HG03558 (cell line): ENCODE results near the gene RNF2.
"Not testable (repeated sequence)": the region's sequence is repeated elsewhere in the genome, so short reads cannot be mapped to it uniquely, and the experiment has no call there.

Source experiments
- ATAC-seq: cut with Tn5 transposase; IDR thresholded peaks from one replicate; pipeline ENCODE4 v1.9.1; 2021; ENCODE audit warnings: moderate number of reproducible peaks; ENCODE audit not compliant: unreplicated experiment; ENCODE audit errors: extremely low read depth

RNF2 gene

DNA sequence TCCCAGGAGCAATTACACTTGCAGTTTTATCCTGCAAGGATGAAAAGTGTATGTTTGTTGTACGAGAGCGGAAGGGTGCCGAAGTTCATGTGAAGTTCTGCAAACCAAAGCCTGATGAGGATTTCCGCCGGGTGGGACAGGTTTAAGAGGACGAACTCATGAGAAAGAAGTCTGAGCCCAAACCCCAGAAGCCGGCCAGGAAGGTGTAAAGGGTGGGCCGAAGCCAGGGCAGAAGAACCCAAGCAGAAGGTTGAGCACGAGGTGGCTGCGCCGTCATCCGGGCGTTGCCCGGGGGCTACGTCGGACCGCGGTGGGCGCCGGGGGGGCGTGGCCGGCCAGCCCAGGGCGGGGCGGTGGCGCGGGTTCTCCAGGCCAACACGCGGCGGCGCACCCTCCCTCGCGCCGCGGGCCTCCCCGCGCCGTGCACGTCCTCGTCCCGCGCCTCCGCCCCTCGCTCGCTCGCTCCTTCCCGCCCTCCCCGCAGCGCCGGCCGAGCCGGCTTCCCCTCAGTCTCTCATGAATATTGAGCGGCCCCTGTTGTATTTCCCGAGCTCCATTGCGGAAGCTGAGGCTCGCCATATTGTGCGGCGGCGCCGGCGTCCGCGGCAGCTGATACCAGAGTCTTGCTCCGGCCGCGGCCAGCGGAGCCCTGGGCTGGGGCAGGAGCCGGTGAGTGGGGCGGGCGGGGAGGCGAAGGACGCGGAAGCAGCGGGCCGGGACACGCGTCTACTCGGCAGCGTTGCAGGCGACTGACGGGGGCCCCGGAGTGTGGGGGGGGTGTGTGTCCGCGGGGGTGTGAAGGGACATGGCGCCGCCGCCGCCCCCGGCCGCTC lies at the start of gene RNF2:
Gene RNF2, plus strand, starts transcription at position 578 of the 833 bp plus-strand sequence. CDS start 41,996 bp downstream, outside the sequence.
- peak; percentile 49 for ATAC-seq

DNA sequence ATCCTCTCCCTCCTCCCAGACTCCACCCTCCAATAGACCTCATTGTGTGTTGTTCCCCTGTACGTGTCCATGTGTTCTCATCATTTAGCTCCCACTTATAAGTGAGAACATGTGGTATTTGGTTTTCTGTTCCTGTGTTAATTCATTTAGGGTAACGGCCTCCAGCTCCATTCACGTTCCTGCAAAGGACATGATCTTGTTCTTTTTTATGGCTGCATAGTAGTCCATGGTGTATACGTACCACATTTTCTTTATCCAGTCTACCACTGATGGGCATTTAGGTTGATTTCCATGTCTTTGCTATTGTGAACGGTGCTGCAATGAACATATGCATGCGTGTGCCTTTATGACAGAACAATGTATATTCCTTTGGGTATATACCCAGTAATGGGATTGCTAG lies 45.4 kb upstream of the RNF2 start:
- ATAC-seq = not testable (repeated sequence)

DNA sequence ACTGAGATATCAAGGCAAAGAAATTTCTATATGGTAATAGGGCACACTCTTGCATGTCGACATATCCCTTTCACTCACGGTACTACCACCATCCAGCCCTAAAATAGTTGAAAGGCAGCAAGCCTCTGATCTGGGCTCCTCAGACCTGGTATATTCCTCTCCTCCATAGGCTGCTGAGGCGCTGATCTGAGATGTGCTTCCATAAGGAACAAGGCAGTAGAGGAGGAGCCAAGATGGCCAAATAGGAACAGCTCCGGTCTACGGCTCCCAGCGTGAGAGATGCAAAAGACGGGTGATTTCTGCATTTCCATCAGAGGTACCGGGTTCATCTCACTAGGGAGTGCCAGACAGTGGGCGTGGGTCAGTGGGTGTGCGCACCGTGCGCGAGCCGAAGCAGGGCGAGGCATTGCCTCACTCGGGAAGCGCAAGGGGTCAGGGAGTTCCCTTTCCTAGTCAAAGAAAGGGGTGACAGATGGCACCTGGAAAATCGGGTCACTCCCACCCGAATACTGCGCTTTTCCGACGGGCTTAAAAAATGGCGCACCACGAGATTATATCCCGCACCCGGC lies 44.0 kb upstream of the RNF2 start:
- not testable (repeated sequence) for ATAC-seq

- no peak for ATAC-seq
Observed at GRCh38 chr1:185008838-185009237, 36.5 kb upstream of the RNF2 start.

- ATAC-seq = no peak
Observed at GRCh38 chr1:185010361-185010760, 35.0 kb upstream of the RNF2 start.

DNA sequence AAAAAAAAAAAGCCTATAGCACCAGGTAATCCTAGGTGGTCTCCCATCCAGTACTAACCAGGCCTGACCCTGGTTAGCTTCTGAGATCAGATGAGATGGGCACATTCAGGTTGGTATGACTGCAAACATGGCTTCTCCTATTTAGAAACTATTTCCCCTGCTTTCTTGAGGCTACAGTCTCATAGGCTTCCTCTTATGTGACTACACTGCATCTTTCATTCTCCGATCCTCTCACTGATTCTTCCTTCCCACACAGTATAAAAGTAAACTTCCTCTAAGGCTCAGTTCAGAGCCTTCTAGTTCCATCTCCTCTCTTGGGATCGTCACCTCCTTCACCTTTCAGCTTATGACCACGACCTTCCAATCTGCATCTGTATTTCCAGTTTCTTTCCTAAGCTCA lies 30.4 kb upstream of the RNF2 start:
- no peak for ATAC-seq

- no peak for ATAC-seq
Observed at GRCh38 chr1:185015631-185016030, 29.7 kb upstream of the RNF2 start.

GRCh38 chr1:185016880-185017279 lies 28.5 kb upstream of the RNF2 start:
- no peak for ATAC-seq

GRCh38 chr1:185017338-185017737 lies 28.0 kb upstream of the RNF2 start:
- ATAC-seq = no peak

DNA sequence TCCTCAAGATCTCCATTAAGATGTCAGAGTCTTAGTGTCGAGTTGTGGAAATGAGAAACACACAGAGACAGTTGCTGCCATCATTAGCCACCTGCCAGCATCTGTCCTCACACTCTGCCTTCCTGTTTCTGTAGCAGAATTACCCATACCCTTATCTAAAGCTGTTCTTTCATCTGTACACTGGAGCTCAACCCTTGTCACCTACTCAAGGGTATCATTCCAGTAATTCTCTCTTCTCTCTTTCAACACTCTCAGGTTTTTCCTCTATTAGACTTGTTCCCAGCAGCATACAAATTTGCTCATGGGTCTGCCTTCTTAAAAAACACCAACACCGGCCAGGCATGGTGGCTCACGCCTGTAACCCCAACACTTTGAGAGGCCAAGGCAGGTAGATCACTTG lies 27.4 kb upstream of the RNF2 start:
- no peak for ATAC-seq

DNA sequence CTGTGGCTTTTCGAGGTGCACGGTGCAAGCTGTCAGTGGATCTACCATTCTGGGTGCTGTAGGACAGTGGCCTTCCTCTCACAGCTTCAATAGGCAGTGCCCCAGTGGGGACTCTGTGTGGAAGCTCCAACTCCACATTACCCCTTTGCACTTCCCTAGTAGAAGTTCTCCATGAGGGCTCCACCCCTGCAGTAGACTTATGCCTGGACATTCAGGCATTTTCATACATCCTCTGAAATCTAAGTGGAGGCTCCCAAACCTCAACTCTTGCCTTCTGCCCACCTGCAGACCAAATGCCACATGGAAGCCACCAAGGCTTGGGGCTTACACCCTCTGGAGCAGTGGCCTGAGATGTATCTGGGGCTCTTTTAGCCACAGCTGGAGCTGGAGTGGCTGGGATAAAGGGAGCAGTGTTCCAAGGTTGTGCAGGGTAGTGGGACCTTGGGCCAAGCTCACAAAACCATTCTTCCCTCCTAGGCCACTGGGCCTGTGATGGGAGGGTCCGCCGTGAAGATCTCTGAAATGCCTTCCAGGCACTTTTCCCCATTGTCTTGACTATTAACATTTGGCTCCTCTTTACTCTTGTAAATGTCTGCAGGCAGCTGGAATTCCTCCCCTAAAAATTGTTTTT lies 18.0 kb upstream of the RNF2 start:
- no peak for ATAC-seq

DNA sequence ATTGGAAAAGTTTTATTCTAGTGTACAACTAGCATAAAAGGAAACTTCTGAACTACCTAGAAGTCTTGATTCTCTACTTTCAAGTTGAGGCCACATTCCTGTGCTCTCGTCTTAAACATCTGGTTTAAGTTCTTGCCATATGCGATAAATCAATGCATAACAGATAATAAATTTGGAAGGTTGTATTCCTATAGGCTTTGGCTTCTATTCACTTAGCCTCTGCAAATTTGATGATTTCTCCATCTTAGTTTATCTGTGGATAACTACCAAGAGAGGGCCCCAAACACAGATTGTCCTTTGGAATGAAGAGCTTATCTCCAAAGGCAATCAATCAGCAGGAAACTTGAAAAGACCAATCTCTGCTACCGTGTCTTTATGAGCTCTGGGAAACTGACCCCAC lies 11.7 kb upstream of the RNF2 start:
- ATAC-seq = no peak

- ATAC-seq = no peak
Observed at GRCh38 chr1:185035258-185035657, 10.1 kb upstream of the RNF2 start.

GRCh38 chr1:185038813-185039376 lies 6.5 kb upstream of the RNF2 start:
- ATAC-seq = no peak

GRCh38 chr1:185039726-185040407 lies 5.5 kb upstream of the RNF2 start:
- ATAC-seq = no peak

- ATAC-seq = no peak
Observed at GRCh38 chr1:185040408-185040735, 5.0 kb upstream of the RNF2 start.

DNA sequence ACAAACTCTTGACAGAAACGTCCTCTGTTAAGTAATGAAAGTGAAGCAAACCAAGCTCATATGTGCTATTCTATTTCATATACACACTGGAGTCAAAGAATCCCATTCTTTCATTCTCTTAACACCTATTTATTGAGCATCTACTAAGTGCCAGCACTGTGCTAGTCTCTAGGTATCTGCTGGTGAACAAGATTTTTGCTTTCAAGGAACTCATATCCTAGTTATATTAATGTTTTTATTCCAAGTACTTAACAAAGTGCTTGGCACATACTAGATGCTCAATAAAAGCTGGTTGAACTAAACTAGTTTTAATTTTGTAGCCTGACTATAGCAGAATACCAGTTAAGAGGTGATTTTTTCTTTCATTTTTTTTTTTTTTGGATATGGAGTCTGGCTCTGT lies 3.6 kb upstream of the RNF2 start:
- ATAC-seq = no peak

GRCh38 chr1:185042737-185043136 lies 2.6 kb upstream of the RNF2 start:
- no peak for ATAC-seq

DNA sequence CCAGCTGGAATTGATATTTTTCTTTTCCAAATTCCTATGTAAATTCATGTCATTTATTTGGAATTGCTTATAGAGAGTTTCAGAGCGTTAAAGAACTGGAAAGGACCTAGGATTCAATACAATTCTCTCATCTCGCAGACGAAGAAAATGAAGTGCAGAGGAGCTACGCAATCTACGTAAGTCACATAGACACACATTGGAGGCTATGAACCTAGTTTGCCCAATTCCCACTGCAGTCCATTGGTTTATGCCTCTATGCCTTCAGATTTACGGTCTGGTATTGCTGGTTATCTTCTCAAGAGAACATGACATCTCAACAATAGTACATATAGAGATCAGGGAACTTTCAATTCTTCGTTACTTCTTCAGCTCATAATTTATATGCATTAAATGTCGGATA lies 971 bp upstream of the RNF2 start:
- no peak for ATAC-seq

- ATAC-seq = no peak
Observed at GRCh38 chr1:185045814-185046492, 595 bp downstream of the RNF2 start.
